PFSK-1 (cell line): Measurements from ENCODE around the gene EFCC1.

Experiments used
- FOXP2 ChIP-seq: optimal IDR thresholded peaks from 2 replicates; pipeline ENCODE3; 2011; ENCODE audit warnings: borderline replicate concordance, control low read depth, inconsistent platforms; ENCODE audit not compliant: insufficient read depth; ENCODE audit errors: extremely low read length, extremely low read depth
- POLR2AphosphoS5 ChIP-seq: IDR thresholded peaks from 2 replicates; pipeline ENCODE4 v1.6.1; 2012; ENCODE audit warnings: low read depth, mild to moderate bottlenecking, control low read depth, low read length, moderate library complexity
- REST ChIP-seq, 2 experiments: IDR thresholded peaks; 2 replicates each; pipeline versions ENCODE4 v1.6.1 to v1.8.0; 2011 to 2012; ENCODE audit warnings: low read depth in 2 of 2, low read length in 2 of 2, control low read depth in 1 of 2, inconsistent platforms in 1 of 2, mild to moderate bottlenecking in 1 of 2, moderate library complexity in 1 of 2; ENCODE audit not compliant: insufficient read depth in 1 of 2
- SIN3A ChIP-seq: IDR thresholded peaks from 2 replicates; pipeline ENCODE4 v1.6.1; 2012; ENCODE audit warnings: mild to moderate bottlenecking, low read length, moderate library complexity, borderline replicate concordance; ENCODE audit not compliant: insufficient read depth
- TAF1 ChIP-seq: IDR thresholded peaks from 2 replicates; pipeline ENCODE4 v1.6.1; 2012; ENCODE audit warnings: low read length, control low read depth, borderline replicate concordance; ENCODE audit not compliant: insufficient read depth

DNA sequence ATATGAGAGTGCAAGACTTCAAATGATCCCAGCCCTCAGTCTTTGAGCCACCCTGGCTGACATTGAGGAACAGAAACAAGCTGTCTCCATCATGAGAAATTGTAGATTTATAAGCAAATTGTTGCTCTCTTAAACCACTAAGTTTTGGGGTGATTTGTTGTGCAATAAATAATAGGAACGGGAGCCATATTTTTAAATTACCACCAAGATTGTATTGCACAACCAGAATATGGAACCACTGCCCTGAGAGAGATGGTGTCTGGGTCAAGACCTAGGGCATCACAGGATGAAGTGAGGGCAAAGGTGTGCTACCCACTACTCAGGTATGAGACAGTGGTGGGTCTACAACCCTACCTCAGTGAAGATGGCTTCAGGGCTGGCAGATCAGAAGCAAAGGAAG is 4.9 kb upstream of the EFCC1 start:
- TF ChIP-seq POLR2AphosphoS5 (no peak), TAF1 (no peak), REST (IDR thresholded peaks at IDR 0.05; ENCODE audit: insufficient read depth in 1 of 2, low read depth in 2 of 2, low read length in 2 of 2) (no peak), SIN3A (no peak), FOXP2 (no peak)
